DND-41 (cell line): ENCODE results near the gene PCDH9.

Experiments
- EZH2 ChIP-seq: IDR thresholded peaks from 3 replicates; pipeline ENCODE4 v1.6.1; 2012; ENCODE audit warnings: borderline replicate concordance, low read depth, mild to moderate bottlenecking, moderate library complexity, low read length, inconsistent platforms; ENCODE audit not compliant: severe bottlenecking
- TF ChIP-seq, protein P1 (sequence below): IDR thresholded peaks from 2 replicates; pipeline ENCODE4 v1.5.1; 2012; ENCODE audit warnings: borderline replicate concordance, low read length, moderate library complexity, mild to moderate bottlenecking; ENCODE audit not compliant: poor library complexity, severe bottlenecking; ENCODE audit errors: extremely low read depth

GRCh38 chr13:67210208-67210607, 19.9 kb downstream of the PCDH9 start:
- TF ChIP-seq, protein P1, sequence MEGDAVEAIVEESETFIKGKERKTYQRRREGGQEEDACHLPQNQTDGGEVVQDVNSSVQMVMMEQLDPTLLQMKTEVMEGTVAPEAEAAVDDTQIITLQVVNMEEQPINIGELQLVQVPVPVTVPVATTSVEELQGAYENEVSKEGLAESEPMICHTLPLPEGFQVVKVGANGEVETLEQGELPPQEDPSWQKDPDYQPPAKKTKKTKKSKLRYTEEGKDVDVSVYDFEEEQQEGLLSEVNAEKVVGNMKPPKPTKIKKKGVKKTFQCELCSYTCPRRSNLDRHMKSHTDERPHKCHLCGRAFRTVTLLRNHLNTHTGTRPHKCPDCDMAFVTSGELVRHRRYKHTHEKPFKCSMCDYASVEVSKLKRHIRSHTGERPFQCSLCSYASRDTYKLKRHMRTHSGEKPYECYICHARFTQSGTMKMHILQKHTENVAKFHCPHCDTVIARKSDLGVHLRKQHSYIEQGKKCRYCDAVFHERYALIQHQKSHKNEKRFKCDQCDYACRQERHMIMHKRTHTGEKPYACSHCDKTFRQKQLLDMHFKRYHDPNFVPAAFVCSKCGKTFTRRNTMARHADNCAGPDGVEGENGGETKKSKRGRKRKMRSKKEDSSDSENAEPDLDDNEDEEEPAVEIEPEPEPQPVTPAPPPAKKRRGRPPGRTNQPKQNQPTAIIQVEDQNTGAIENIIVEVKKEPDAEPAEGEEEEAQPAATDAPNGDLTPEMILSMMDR: no peak
- TF ChIP-seq EZH2: no peak
